Activated B cell treated with CpG ODN at 0.5 μM for 24 hours (primary cell): ENCODE data around the gene GZF1. TPM values are rescaled to one million over a fixed set of nuclear protein-coding genes. Genes with fewer than 3 reads are reported as not detected.

Experiments used
- ATAC-seq: fragments of 200-7000 bp; cut with Tn5 transposase; one replicate; pipeline ENCODE4 v1.10.0; 2021; ENCODE audit warnings: low read depth, mild to moderate bottlenecking, moderate library complexity
- CTCF ChIA-PET: fragments of 350-600 bp; sonication (Branson Sonifier 250); formaldehyde crosslinking; loops from one replicate; lab custom pipeline; 2021; ENCODE audit warnings: antibody characterized with exemption; lab: Charles Lee
- POLR2A ChIA-PET: fragments of 350-600 bp; sonication (Branson Sonifier 250); formaldehyde crosslinking; loops from one replicate; lab custom pipeline; 2021; ENCODE audit warnings: antibody characterized with exemption; lab: Charles Lee
- DNase-seq: peaks from one replicate; pipeline ENCODE4 v3.0.0; 2022
- H3K27ac Mint-ChIP-seq: one replicate; pipeline ENCODE4 v1.8.0; 2020; ENCODE audit warnings: mixed read lengths
- H3K27me3 Mint-ChIP-seq: one replicate; pipeline ENCODE4 v1.8.0; 2021; ENCODE audit warnings: mixed read lengths
- H3K36me3 Mint-ChIP-seq: one replicate; pipeline ENCODE4 v1.8.0; 2021; ENCODE audit warnings: low read depth, mixed read lengths
- H3K4me1 Mint-ChIP-seq: one replicate; pipeline ENCODE4 v1.8.0; 2021; ENCODE audit warnings: mixed read lengths
- H3K4me3 Mint-ChIP-seq: one replicate; pipeline ENCODE4 v1.8.0; 2020; ENCODE audit warnings: mild to moderate bottlenecking, mixed read lengths
- H3K9me3 Mint-ChIP-seq: one replicate; pipeline ENCODE4 v1.8.0; 2020; ENCODE audit warnings: mixed read lengths
- CTCF ChIP-seq: fragments of 200-600 bp; IDR thresholded peaks from one replicate; pipeline ENCODE4 v1.8.0; 2022; ENCODE audit warnings: antibody characterized with exemption, mild to moderate bottlenecking
- intact Hi-C: fragments of 100-400 bp; cut with micrococcal nuclease; formaldehyde crosslinking; loops from one replicate; pipeline ENCODE4 v1.15.1; 2024
- total RNA-seq: library from RNA; stranded (reverse); gene quantifications from 2 replicates; pipeline ENCODE4 v1.2.3, GENCODE V29; 2022

GZF1 gene
- total RNA-seq, 1 donor from 2014 or later, result 13.3 TPM

- Mint-ChIP-seq H3K27ac (no peak overlapping the region), H3K27me3 (peaks cover 1% of the 10 kb centered on the region), H3K9me3 (no peaks in the 10 kb centered on the region), H3K4me3 (no peak overlapping the region), H3K36me3 (no peaks in the 10 kb centered on the region), H3K4me1 (peaks cover 18% of the 10 kb centered on the region)
- no peak for ATAC-seq
- intact Hi-C loops, result no loop called here
- no peak for TF ChIP-seq CTCF
- no peak for DNase-seq
- ChIA-PET CTCF (no interaction called here), POLR2A (no interaction called here)
These were observed 25.5 kb upstream of the GZF1 start for GRCh38 chr20:23336476-23336875.

GRCh38 chr20:23337312-23337711, 24.7 kb upstream of the GZF1 start:
- Mint-ChIP-seq H3K4me1 (peaks cover 10% of the 10 kb centered on the region), H3K4me3 (no peak overlapping the region), H3K36me3 (no peaks in the 10 kb centered on the region), H3K27ac (no peak overlapping the region), H3K27me3 (peaks cover 1% of the 10 kb centered on the region), H3K9me3 (no peaks in the 10 kb centered on the region)
- DNase-seq (no peak), ATAC-seq (no peak)
- ChIA-PET CTCF (no interaction called here), POLR2A (no interaction called here)
- intact Hi-C loops, result no loop called here
- TF ChIP-seq CTCF, result no peak

GRCh38 chr20:23339986-23340385, 22.0 kb upstream of the GZF1 start:
- ATAC-seq (no peak), DNase-seq (no peak)
- H3K27ac Mint-ChIP-seq, result no peak overlapping the region
- no peak overlapping the region for H3K4me3 Mint-ChIP-seq
- POLR2A ChIA-PET, result interaction anchor here (2.2 kb wide), 1 partner anchor 10 kb away, joined by 13 read pairs; the partner anchor contains the start of gene NXT1
- CTCF ChIA-PET, result interaction anchor here (1.3 to 3.8 kb wide), 3 partner anchors 10 to 649 kb away, joined by 3 to 39 read pairs (median 10); partner anchors contain the start of gene NXT1
- intact Hi-C loops, result no loop called here
- peaks cover 1% of the 10 kb centered on the region for H3K27me3 Mint-ChIP-seq
- H3K9me3 Mint-ChIP-seq, result no peaks in the 10 kb centered on the region
- TF ChIP-seq CTCF, result no peak
- no peaks in the 10 kb centered on the region for H3K4me1 Mint-ChIP-seq
- no peaks in the 10 kb centered on the region for H3K36me3 Mint-ChIP-seq

- ATAC-seq (no peak), DNase-seq (no peak)
These were observed 21.5 kb upstream of the GZF1 start for GRCh38 chr20:23340524-23340923.

GRCh38 chr20:23341073-23341472, 20.9 kb upstream of the GZF1 start:
- intact Hi-C loops, result no loop called here
- Mint-ChIP-seq H3K27me3 (peaks cover 1% of the 10 kb centered on the region), H3K4me1 (no peaks in the 10 kb centered on the region), H3K4me3 (no peak overlapping the region), H3K36me3 (no peaks in the 10 kb centered on the region), H3K9me3 (no peaks in the 10 kb centered on the region), H3K27ac (no peak overlapping the region)
- TF ChIP-seq CTCF, result no peak
- DNase-seq (no peak), ATAC-seq (no peak)
- ChIA-PET POLR2A (interaction anchor here (0.7 to 2.2 kb wide), 3 partner anchors 9 to 656 kb away, joined by 4 to 13 read pairs (median 5); partner anchors contain the start of gene NXT1), CTCF (interaction anchor here (1.3 to 3.8 kb wide), 3 partner anchors 9 to 650 kb away, joined by 3 to 39 read pairs (median 10); partner anchors contain the start of gene NXT1)

More at GRCh38 chr20:23340524-23340923, 21.5 kb upstream of the GZF1 start:
- no peak overlapping the region for H3K4me3 Mint-ChIP-seq
- no peaks in the 10 kb centered on the region for H3K4me1 Mint-ChIP-seq
- H3K27ac Mint-ChIP-seq, result no peak overlapping the region
- no peaks in the 10 kb centered on the region for H3K36me3 Mint-ChIP-seq
- intact Hi-C loops, result no loop called here
- H3K9me3 Mint-ChIP-seq, result no peaks in the 10 kb centered on the region
- ChIA-PET POLR2A (interaction anchor here (1.0 to 2.2 kb wide), 2 partner anchors 8 to 10 kb away, joined by 4 to 13 read pairs; partner anchors contain the start of gene NXT1), CTCF (interaction anchor here (1.3 to 3.8 kb wide), 3 partner anchors 9 to 650 kb away, joined by 3 to 39 read pairs (median 10); partner anchors contain the start of gene NXT1)
- peaks cover 1% of the 10 kb centered on the region for H3K27me3 Mint-ChIP-seq
- no peak for TF ChIP-seq CTCF
